H1 (cell line): ENCODE data around the gene SUCLG2. TPM values are rescaled to one million over a fixed set of nuclear protein-coding genes. Genes with fewer than 3 reads are reported as not detected.

Experiments
- GABPA ChIP-seq: IDR thresholded peaks from 2 replicates; pipeline ENCODE4 v1.6.1; 2011; ENCODE audit warnings: mild to moderate bottlenecking, low read length, moderate library complexity, borderline replicate concordance; ENCODE audit not compliant: insufficient read depth
- HDAC6 ChIP-seq: IDR thresholded peaks from one replicate; pipeline ENCODE4 v1.7.1; 2012; ENCODE audit warnings: low read depth, mild to moderate bottlenecking, inconsistent platforms, low read length, moderate library complexity
- PHF8 ChIP-seq: fragments of 200-600 bp; sonication (generic); conservative IDR thresholded peaks from 2 replicates; pipeline ENCODE4 v1.7.1; 2012; ENCODE audit warnings: low read depth, mild to moderate bottlenecking, inconsistent platforms, low read length, moderate library complexity
- polyA plus RNA-seq, 7 experiments: library from polyadenylated mRNA; depleted of rRNA in 3 of 7; stranded (reverse) in 5 of 7; unstranded in 2 of 7; fragments of >200 nt in 5 of 7; fragments of 200-250 nt in 2 of 7; gene quantifications; 1 replicate in 5 of 7; 2 replicates in 1 of 7; 4 replicates in 1 of 7; pipeline versions ENCODE4 v1.2.1 to v1.2.3, GENCODE V29; 2011 to 2013; ENCODE audit warnings: missing spikeins in 2 of 7, mixed read lengths in 2 of 7
- total RNA-seq: library from RNA; stranded (reverse); fragmentation: NEBNext Ultra II Directional; extraction: Animal tissue kit (Norgen Biotek cat#: 25700); gene quantifications from 2 replicates; pipeline ENCODE4 v1.2.1, GENCODE V29; 2021

The SUCLG2 gene
- total and polyA plus RNA-seq, 2 of the 8 experiments (the other 6 are each of a cell fraction or from before 2014, with no cell fraction given), result 12.9 to 46.2 TPM

DNA sequence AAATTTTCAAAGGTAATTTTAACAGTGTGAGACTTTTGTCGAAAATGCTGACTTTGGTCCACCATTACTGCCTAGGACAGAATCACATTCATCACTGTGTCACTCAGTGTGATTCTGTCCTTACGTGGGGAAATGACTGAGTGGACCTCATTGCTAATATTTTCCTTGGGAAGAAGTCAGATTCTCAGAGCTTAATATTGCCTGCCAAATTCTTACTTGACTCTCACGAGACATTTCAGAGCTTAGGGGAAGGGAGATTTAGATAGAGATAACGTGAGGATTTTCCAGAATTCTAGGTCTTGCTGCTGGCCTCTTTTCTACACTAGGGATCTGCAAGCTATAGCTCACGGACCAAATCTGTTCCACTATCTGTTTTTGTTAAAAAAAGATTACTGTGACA, 270.4 kb downstream of the SUCLG2 start (continued):
- TF ChIP-seq HDAC6 (no peak), PHF8 (no peak), GABPA (no peak)
